SK-N-SH (cell line): Measurements from ENCODE around the gene HDLBP.

Experiments used
- ELF1 ChIP-seq: IDR thresholded peaks from 2 replicates; pipeline ENCODE4 v1.4.0; 2012
- EP300 ChIP-seq, 2 experiments: IDR thresholded peaks; 2 replicates each; pipeline versions ENCODE4 v1.4.0 to v1.6.1; 2012; ENCODE audit warnings: borderline replicate concordance in 1 of 2, low read depth in 1 of 2, low read length in 1 of 2
- EZH2phosphoT487 ChIP-seq: fragments of 200-600 bp; sonication (generic); IDR thresholded peaks from 2 replicates; pipeline ENCODE4 v1.6.1; 2017; ENCODE audit warnings: low read depth, mixed run types, mild to moderate bottlenecking, antibody characterized with exemption, moderate library complexity, borderline replicate concordance
- JUND ChIP-seq: IDR thresholded peaks from 2 replicates; pipeline ENCODE4 v1.4.0; 2012
- MAX ChIP-seq: IDR thresholded peaks from 2 replicates; pipeline ENCODE4 v1.4.0; 2012; ENCODE audit warnings: low read depth
- MEF2A ChIP-seq: IDR thresholded peaks from 2 replicates; pipeline ENCODE4 v1.4.0; 2012; ENCODE audit warnings: low read depth, borderline replicate concordance
- RAD21 ChIP-seq: IDR thresholded peaks from 2 replicates; pipeline ENCODE4 v1.6.1; 2012; ENCODE audit warnings: mild to moderate bottlenecking, low read length
- REST ChIP-seq: IDR thresholded peaks from 2 replicates; pipeline ENCODE4 v1.6.1; 2012; ENCODE audit warnings: mild to moderate bottlenecking, low read depth, low read length, moderate library complexity
- RXRA ChIP-seq: IDR thresholded peaks from 2 replicates; pipeline ENCODE4 v1.4.0; 2012; ENCODE audit warnings: low read depth, mild to moderate bottlenecking, borderline replicate concordance
- SIN3A ChIP-seq: IDR thresholded peaks from 2 replicates; pipeline ENCODE4 v1.6.1; 2012; ENCODE audit warnings: low read depth, mild to moderate bottlenecking, low read length, moderate library complexity, borderline replicate concordance
- SMC3 ChIP-seq: IDR thresholded peaks from 2 replicates; pipeline ENCODE4 v1.6.1; 2012; ENCODE audit warnings: low read depth, low read length, improper control_type of control experiment
- TCF12 ChIP-seq: IDR thresholded peaks from 2 replicates; pipeline ENCODE4 v1.4.0; 2012
- TF ChIP-seq, protein P1 (sequence below): fragments of 200-600 bp; sonication (generic); IDR thresholded peaks from 2 replicates; pipeline ENCODE4 v1.6.1; 2017; ENCODE audit warnings: antibody characterized with exemption, mild to moderate bottlenecking, moderate library complexity
- TF ChIP-seq, protein P2 (sequence below): IDR thresholded peaks from 2 replicates; pipeline ENCODE4 v1.4.0; 2012; ENCODE audit warnings: low read depth, borderline replicate concordance

DNA sequence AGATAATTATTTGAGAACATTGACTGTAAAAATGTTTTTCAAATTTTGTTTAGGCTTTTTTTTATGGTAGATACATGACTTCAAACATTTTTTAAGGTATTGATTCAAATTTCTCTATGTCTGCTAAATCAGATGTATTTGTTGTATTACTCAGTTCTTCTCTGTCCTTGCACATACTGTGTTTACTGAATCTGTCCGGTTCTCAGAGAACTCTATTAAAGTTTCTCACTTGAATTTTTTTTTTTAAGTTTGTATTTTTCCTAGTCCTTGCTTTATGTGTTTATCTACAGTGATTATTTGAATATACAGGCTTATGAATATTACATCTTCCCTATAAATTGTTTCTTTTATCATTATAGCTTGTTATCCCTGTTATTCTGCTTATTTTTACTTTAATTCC, 5.6 kb upstream of the HDLBP start:
- no peak for TF ChIP-seq MAX
- TF ChIP-seq, protein P1, sequence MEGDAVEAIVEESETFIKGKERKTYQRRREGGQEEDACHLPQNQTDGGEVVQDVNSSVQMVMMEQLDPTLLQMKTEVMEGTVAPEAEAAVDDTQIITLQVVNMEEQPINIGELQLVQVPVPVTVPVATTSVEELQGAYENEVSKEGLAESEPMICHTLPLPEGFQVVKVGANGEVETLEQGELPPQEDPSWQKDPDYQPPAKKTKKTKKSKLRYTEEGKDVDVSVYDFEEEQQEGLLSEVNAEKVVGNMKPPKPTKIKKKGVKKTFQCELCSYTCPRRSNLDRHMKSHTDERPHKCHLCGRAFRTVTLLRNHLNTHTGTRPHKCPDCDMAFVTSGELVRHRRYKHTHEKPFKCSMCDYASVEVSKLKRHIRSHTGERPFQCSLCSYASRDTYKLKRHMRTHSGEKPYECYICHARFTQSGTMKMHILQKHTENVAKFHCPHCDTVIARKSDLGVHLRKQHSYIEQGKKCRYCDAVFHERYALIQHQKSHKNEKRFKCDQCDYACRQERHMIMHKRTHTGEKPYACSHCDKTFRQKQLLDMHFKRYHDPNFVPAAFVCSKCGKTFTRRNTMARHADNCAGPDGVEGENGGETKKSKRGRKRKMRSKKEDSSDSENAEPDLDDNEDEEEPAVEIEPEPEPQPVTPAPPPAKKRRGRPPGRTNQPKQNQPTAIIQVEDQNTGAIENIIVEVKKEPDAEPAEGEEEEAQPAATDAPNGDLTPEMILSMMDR = no peak
- no peak for TF ChIP-seq REST
- no peak for TF ChIP-seq EP300 (IDR thresholded peaks at IDR 0.05; ENCODE audit: borderline replicate concordance in 1 of 2, low read depth in 1 of 2, low read length in 1 of 2)
- TF ChIP-seq SIN3A = no peak
- no peak for TF ChIP-seq EZH2phosphoT487
- no peak for TF ChIP-seq TCF12
- no peak for TF ChIP-seq SMC3
- TF ChIP-seq, protein P2, sequence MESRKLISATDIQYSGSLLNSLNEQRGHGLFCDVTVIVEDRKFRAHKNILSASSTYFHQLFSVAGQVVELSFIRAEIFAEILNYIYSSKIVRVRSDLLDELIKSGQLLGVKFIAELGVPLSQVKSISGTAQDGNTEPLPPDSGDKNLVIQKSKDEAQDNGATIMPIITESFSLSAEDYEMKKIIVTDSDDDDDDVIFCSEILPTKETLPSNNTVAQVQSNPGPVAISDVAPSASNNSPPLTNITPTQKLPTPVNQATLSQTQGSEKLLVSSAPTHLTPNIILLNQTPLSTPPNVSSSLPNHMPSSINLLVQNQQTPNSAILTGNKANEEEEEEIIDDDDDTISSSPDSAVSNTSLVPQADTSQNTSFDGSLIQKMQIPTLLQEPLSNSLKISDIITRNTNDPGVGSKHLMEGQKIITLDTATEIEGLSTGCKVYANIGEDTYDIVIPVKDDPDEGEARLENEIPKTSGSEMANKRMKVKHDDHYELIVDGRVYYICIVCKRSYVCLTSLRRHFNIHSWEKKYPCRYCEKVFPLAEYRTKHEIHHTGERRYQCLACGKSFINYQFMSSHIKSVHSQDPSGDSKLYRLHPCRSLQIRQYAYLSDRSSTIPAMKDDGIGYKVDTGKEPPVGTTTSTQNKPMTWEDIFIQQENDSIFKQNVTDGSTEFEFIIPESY = no peak
- TF ChIP-seq ELF1 = no peak
- no peak for TF ChIP-seq RXRA
- no peak for TF ChIP-seq JUND
- TF ChIP-seq RAD21 = no peak
- TF ChIP-seq MEF2A = no peak
